AG09309 (cell line): ENCODE results near the gene CNN2.

Experiments used
- DNase-seq: peaks from one replicate; pipeline ENCODE4 v3.0.0-alpha.2; 2010; ENCODE audit warnings: low read depth
- H3K4me3 ChIP-seq: 2 replicates; pipeline ENCODE4 v1.5.1; 2011; ENCODE audit warnings: mild to moderate bottlenecking, low read depth, low read length, moderate library complexity; ENCODE audit not compliant: control insufficient read depth
- CTCF ChIP-seq: IDR thresholded peaks from 2 replicates; pipeline ENCODE4 v1.5.1; 2011; ENCODE audit warnings: mild to moderate bottlenecking, low read depth, low read length, inconsistent platforms; ENCODE audit not compliant: insufficient read depth, control insufficient read depth; ENCODE audit errors: missing control alignments

CNN2 gene

GRCh38 chr19:990746-991145, 35.7 kb upstream of the CNN2 start:
- no peak for TF ChIP-seq CTCF
- no peak overlapping the region for H3K4me3 ChIP-seq
- DNase-seq, result no peak

- DNase-seq, result no peak
- H3K4me3 ChIP-seq, result no peak overlapping the region
- TF ChIP-seq CTCF, result no peak
Observed at GRCh38 chr19:991174-991931, 35.1 kb upstream of the CNN2 start.

- no peak for TF ChIP-seq CTCF
- H3K4me3 ChIP-seq, result no peak overlapping the region
- no peak for DNase-seq
Observed at GRCh38 chr19:991932-992669, 34.3 kb upstream of the CNN2 start.

GRCh38 chr19:992670-993055, 33.7 kb upstream of the CNN2 start:
- TF ChIP-seq CTCF, result no peak
- DNase-seq, result no peak

GRCh38 chr19:993361-993830, 33.0 kb upstream of the CNN2 start:
- no peak overlapping the region for H3K4me3 ChIP-seq
- TF ChIP-seq CTCF, result no peak
- DNase-seq, result no peak

More at GRCh38 chr19:992670-993055, 33.7 kb upstream of the CNN2 start:
- no peak overlapping the region for H3K4me3 ChIP-seq

- no peak overlapping the region for H3K4me3 ChIP-seq
- no peak for DNase-seq
- TF ChIP-seq CTCF, result no peak
Observed at GRCh38 chr19:993831-994393, 32.5 kb upstream of the CNN2 start.
